HUDEP-2 (cell line): ENCODE data around the gene CDK5RAP3.
"Not testable (repeated sequence)": the region's sequence is repeated elsewhere in the genome, so short reads cannot be mapped to it uniquely, and the experiment has no call there.

Source experiments
- DNase-seq, 76 experiments: peaks; one replicate each; lab custom pipeline; 2025; ENCODE audit not compliant: unreplicated experiment in 76 of 76; lab: John Stamatoyannopoulos, UW

Gene CDK5RAP3

DNA sequence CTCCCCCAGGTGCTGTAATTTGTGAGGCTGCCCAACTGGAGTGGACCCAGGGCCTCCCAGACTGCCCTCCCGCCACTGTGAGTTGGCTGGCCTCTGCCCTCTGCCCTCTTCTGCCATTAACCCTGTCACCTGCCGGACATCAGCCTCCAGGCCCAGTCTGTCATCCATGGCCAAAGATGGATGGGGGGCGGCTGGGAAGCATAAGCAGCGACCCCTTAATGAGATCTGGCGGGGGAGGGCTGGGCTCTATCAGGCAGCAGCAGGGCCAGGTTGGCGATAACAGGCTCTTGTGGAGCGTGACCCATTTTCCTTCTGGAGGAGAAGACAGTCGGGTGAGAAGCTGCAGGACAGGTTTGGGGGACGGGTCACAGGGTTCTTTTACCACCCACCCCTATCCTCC is 25.3 kb downstream of the CDK5RAP3 start:
- no peak for DNase-seq

DNA sequence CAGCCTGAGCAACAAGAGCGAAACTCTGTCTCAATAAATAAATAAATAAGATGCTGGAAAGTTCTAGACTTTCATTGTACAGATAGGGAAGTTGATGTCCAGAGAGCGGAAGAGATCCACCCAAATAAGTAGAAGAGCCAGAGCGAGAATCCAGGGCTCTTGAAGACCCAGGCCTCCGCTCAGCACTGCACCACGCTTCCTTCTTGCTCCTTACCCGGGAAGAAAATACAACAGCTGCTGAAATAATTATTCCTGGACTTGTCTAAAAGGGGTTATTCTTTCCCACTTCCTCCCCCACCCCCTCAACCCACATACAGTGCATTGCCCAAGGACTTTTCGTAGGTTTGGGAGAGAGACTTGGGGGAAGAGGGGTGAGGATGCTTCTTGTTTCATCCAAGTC is 26.7 kb downstream of the CDK5RAP3 start:
- no peak for DNase-seq

DNA sequence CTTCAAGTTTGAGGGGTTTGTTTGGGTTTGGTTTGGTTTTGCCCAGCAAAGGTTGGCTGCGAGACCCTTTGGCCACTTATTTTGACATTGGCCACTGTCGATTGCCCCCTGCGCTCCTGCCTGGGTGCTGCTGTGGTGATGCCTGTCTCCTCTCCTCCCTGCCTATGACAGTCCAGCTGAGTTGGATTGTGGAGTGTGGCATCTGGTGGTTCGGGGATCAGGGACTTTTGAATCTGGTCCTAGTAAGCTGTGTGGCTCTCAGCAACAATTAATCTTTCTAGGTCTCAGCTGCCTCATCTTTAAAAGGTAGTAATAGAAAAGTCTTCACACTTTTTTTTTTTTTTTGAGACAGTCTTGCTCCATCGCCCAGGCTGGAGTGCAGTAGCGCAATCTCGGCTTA is 27.1 kb downstream of the CDK5RAP3 start:
- no peak for DNase-seq

DNA sequence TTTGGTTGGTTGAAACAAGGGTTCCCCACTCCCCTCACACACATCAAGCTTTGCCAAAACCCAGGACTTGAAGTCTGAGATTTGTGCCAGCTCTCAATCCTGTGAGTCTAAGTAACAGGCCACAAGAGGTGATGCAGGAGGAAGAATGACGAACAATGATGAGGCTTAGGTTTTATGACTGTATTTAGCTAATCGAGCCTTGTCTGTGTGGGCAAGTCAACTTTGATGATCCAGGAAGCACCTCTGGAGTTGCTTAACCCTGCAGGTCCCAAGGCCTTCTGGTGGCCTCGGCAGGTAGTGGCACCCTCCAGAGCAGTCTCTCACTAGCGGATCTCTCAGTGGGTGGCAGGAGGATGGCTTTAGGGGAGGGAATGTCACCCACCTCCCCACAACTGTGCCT is 28.7 kb downstream of the CDK5RAP3 start:
- no peak for DNase-seq

DNA sequence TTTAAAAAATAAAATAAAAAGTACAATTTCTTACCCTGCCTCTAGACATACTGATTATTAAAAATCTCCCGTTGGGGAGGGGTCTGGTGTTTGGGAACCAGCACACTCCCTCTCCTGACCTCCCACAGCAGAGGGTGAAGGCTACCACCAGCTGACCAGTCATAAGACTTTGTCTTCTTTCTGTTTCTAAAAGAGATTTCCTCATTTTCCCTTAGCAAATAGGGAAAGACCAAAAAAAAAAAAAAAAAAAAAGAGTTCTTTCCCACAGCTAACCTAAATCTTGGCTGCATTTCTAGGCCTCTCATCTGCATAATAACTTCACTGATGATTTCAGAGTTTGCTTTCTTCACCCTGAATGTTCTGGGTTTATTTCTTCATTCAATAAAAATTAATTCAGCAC is 30.3 kb downstream of the CDK5RAP3 start:
- DNase-seq: no peak

DNA sequence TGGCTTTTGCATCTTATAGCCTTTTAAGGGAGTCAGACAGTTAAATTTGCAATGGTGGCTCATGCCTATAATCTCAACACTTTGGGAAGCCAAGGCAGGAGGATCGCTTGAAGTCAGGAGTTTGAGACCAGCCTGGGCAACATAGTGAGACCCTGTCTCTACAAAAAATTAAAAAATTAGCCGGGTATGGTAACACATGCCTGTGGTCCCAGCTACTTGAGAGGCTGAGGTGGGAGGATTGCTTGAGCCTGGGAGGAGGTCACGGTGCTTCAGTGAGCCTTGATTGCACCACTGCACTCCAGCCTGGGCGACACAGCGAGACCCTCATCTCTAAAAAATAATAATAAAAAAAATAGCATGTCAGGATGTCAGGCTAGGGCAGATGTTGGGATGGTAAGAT is 30.7 kb downstream of the CDK5RAP3 start:
- not testable (repeated sequence) for DNase-seq

DNA sequence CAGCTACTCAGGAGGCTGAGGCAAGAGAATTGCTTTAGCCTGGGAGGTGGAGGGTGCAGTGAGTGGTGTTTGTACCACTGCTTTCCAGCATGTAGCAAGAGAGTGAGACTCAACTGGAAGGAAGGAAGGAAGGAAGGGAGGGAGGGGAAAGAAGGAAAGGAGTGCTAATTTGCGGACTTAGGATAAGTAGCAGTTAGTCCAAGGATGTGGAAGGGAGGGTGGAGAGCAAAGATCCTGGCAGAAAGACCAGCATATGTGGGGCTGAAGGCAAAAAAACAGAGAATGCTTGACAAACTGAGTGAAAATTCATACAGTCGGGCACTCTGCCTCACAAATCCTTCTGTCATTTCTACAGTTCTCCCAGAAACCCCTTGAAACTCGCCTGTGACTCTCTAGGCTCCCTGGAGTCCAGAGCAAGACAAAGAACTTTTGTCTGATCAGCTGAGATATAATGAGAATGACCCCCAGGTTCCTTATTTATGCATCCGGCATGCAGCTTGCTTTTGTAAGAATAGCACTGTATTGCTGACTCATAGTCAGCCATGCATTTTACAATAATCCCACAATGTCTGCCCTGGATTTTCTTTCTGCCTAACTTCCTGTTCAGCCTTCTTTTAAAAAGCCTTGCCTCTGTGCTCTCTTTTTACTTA is 31.5 kb downstream of the CDK5RAP3 start:
- peak in 1 of 76 experiments; percentile 3 for DNase-seq

DNA sequence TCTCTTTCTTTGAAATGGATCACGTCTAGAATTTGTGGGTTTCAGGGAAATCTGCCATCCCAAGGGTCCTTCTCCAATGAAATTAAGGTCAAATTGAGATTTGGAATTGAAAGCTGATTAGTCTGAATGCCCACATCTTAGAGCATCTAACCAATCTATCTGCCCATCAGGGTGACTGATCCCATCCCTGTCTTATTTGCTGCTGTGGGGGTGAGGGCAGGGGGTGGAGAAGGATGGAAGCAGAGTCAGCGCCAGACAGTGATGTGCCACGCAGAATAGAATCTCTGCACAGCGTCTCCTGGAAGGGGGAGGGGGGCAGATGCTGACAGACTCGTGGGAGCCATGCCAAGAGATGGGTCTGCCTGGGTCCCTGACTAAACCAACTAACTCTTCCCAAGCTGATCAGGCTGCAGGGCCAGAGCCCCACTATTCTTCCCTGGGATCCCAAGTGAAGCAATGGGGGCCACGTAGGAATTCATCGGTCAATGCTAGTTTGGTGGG is 32.1 kb downstream of the CDK5RAP3 start:
- DNase-seq: no peak

DNA sequence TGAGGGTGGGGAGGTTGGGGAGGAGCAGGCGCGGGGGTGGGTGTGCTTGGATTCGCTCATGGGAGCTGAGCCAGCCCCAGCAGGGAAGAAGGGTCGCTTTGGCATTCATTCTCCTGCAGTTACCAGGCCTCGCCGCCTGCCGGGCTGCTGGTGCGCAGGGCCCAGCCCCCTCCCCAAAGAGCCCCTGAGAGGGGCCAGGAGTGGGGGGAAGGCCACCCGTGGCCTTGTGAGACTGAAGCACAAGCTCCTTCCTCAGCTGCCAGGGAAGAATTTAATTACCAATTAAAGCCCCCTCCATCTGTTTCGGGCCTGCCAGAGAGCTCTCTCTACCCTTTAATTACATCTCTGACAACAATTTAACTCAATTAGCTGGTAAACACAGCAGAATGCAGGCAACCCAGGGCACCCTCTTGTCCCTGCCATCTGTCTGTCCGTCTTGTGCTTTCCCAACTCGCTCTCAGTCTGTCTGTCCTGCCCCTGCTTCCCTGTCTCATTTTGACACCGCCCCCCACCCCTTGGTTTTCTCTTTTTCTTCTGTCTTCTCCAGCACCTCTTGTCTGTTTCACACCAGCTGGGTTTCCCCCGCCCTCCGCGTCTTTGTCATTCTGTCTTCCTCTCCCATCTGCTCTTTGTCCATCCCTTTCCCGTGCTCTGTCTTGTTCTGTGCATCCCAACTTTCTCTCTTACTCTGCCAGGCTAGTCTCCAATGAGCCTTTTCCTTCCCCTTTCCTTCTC is 32.7 kb downstream of the CDK5RAP3 start:
- no peak for DNase-seq

DNA sequence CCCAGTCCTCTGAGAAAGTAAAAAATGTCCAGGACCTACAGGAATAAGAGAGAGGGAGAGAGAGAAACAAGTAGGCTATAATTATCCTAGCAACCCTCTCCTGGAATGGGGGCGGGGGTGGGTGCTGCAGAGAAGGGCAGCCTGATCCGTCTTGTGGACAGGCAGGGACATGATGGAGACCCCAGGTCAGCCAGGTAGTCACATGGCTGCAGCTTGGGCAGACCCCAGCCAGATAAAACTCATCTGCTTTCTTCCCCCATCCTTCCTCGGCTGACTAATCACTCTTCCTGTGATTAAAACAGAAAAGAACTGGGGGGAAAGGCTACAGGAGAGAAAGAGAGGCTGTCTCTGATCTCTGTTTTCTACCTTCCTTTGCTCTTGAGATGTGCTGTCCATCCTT is 34.1 kb downstream of the CDK5RAP3 start:
- DNase-seq: no peak

DNA sequence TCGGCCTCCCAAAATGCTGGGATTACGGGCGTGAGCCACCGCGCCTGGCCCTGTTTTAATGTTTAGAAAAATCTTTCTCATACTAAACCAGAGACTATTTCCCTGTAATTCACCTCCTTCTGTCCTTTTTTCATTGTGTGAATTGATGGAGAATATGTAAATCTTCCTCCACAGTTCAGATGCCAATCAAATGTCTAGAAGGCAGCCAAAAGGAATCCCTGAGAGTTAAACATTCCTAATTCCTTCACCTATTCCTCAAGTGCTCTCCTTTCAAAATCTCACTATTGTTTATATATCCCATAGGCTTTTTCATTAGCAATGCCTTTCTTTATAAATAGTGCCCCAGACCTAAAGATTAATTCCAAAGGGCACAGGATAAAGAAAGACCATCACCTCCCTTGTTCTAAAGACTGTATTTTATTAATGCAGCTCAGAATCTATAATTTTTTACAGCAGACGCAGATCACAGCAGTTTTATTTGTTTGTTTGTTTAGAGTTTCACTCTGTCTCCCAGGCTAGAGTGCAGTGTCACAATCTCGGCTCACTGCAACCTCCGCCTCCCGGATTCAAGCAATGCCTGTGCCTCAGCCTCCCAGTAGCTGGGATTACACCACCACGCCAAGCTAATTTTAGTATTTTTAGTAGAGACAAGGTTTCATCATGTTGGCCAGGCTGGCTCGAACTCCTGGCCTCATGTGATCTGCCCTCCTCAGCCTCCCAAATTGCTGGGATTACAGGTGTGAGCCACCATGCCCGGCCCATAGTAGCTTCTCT is 36.2 kb downstream of the CDK5RAP3 start:
- DNase-seq: no peak

DNA sequence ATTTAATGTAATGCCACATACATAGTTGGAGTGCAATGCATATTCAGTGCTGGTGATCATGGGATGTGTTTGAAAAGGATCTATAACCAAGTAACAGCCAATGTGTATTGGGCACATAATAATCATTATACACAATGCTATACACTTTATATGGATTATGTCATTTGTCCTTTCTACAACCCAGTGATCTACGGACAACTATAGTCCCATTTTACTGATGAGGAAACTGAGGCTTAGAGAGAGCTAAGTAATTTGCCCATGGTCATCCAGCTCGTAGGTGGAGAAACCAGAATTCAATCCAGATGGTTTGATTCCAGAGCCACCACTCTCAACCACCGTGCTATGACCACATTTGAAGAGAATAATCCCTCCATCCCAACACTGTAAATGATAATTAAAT is 39.3 kb downstream of the CDK5RAP3 start:
- DNase-seq: no peak

DNA sequence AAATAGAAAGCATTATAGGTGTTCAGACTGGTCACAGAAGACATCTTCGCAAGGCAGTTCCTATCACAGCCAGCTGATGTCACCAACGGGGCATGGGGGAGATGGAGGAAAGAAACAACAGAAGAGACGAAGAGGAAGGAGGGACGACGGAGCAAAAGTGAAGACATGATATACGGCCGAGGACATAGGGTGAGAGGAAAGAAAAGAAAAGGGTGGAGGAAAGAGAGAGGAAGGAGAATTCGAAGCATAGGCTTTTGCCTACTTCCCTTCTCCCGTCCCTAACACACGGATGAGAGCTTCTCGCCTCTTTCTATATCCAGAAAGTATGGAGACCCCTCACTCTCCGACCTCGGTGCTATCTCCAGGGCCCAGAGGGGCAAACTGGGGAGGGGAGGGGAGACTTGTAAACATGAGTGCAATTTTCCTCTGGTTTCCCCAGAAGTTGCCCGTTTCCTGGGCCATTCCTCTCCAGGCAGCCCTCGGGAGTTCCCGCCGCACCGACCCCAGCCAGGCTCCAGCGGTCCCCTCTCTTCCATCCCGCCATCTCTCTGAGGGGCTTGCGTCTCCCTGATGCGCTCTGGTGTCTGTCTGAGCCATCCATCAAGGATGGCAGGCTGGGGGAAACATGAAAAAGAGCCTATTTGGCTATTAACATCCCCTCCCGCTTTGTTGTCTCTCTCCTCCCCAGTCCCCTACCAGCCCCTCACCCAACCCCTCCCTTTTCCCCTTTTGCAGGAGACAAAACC is 40.7 kb downstream of the CDK5RAP3 start:
- DNase-seq: peak in 48 of 76 experiments; percentile 3 to 62 (median 24)

DNA sequence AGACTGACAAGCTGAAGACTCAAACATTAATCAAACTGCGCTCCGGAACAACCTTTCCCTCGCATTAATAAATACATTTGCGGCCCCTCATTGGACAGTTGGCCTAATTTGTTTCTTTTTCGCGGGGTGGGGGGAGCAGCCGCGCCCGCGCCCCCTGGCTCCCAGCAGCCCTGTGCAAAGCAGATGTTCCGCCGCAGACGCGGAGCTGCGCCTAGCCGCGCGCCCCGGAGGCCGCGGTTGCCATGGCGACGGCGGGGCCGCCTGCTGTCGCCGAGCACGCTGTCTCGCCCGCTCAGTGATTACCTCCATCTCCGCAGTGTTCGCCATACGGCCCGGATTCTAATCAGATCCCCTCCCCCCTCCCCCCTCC is 41.2 kb downstream of the CDK5RAP3 start:
- peak in 24 of 76 experiments; percentile 3 to 48 (median 22) for DNase-seq

DNA sequence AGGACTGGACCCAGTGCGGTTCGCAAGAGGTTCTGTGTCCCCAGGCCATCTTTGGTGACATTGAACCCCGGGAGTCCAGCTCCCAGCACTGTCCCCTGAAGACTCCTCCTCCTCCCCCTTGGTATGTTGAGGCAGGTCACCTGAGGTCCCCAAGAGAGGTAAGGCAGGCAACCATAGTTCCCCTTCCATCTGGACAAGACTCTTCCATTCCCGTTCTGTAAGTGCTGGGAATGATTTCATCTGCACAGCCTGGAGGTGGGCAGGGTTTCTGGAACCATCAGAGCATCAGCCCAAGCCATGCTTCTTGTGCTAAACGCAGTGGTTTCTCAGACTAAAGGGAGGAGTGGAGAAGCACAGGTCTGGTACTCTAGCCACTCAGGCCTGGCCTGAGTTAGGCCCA is 41.7 kb downstream of the CDK5RAP3 start:
- no peak for DNase-seq

DNA sequence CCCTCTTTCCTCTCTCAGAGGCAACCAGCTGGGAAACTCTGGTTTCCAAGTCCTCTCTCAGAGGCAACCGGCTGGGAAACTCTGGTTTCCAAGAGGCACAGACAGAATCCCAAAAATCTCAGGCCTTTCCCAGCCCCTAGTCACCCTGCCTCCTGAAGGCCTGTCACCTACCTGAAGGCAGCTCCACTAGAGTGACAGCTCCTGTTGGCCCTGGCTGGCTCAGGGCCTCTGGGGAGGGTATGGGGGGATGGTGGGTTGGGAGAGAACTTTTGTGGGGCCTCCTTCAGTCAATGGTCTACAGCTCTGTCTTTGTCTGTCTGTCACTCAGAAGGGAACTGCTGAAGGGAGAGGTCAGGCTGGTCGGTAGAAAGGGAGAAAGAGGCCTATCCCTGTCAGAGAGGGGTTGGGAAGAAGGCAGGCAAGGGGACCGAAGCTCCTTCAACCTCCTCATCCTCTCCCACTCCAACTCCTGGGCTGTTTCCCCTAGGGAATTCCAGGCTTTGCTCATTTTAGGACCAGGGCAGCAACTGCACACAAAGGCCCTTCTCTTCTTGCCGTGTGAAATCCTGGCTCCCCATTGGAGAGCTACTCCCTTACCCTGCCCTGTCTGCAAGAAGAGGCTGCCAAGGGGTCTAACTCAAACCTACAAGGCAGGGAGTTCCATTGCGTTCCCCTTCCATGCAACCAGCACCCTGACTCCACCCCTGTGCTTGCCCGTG is 43.1 kb downstream of the CDK5RAP3 start:
- no peak for DNase-seq

DNA sequence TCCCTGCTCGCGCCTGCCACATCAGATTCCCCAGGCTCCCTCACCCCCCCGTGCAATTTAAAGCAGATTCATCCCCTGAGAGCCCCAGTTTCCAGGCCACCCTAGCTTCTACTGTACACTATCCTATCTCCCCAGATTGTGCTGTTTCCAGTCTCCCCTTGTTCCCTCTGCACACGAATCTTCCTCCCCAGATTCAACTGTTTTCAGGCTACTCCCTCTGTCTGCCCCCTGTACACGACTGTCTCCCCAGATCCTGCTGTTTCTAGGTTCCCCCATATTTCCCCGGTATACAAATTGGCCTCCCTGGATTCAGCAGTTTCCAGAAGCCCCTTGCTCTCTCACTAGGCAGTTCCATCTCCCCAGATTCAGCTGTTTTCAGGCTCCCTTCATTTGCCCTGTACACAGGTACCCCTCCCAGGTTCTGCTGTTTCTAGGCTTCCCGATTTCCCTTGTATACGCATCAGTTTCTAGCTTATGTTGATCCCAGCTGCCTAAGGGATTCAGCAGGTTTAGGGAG is 43.7 kb downstream of the CDK5RAP3 start:
- DNase-seq: no peak

DNA sequence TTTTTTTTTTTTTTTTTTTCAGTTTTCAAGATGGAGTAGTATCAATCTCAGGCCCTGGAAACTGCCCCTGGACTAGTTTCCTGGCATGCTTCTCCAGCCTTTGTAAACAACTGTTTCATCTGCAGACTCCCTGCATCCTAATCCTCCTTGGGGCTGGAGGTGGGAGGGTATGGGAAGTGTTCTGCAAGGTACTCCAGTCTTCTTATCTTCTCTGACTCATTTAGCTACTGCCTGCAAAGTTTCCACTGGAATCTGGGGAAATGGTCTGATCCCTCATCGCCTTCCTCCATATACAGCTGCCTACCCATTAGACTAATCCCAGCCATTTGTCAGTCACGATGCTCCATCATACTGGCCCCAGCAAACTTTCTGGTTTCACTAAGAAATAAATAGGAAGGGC is 45.2 kb downstream of the CDK5RAP3 start:
- no peak for DNase-seq

DNA sequence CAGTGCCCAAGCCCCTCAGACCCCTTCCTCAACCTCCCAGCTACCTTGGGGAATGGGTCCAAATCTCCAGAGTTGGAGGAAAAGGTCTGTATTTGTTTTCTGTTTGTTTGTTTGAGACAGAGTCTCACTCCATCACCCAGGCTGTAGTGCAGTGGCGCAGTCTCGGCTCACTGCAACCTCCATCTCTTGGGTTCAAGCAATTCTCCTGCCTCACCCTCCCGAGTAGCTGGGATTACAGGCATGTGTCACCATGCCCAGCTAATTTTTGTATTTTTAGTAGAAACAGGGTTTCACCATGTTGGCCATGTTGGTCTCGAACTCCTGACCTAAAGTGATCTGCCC is 46.9 kb downstream of the CDK5RAP3 start:
- DNase-seq: not testable (repeated sequence)

DNA sequence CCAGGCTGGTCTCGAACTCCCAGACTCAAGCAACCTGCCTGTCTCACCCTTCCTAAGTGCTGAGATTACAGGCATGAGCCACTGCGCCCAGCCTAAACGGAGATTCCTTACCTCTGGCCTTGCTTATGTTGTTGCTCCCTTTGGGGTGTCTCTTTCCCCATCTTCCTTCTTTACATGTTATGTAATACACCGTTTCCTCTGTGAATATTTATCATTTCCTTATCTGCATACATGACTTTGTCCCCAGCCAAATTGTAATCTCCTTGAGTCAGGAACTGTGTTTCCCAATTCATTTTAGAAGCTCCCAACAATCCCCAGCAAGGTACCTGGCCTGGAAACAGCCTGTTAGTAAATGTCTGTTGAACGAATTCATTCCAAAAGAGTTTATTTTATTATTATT is 51.0 kb downstream of the CDK5RAP3 start:
- no peak for DNase-seq
